B cell (primary cell): ENCODE measurements around the gene BICDL1. TPM values are rescaled to one million over a fixed set of nuclear protein-coding genes. Genes with fewer than 3 reads are reported as not detected.

Experiments
- ATAC-seq: fragments of 200-7000 bp; cut with Tn5 transposase; one replicate; pipeline ENCODE4 v1.10.0; 2021; ENCODE audit warnings: low read depth, mild to moderate bottlenecking, moderate number of reproducible peaks, moderate library complexity
- CTCF ChIA-PET: fragments of 350-600 bp; sonication (Branson Sonifier 250); formaldehyde crosslinking; loops from one replicate; lab custom pipeline; 2021; ENCODE audit warnings: antibody characterized with exemption, inconsistent platforms; lab: Charles Lee
- POLR2A ChIA-PET: fragments of 350-600 bp; sonication (Branson Sonifier 250); formaldehyde crosslinking; loops from one replicate; lab custom pipeline; 2021; ENCODE audit warnings: antibody characterized with exemption; lab: Charles Lee
- DNase-seq: peaks from one replicate; pipeline ENCODE4 v3.0.0; 2013
- H2AFZ ChIP-seq: 2 replicates; pipeline ENCODE4 v1.6.1; 2012; ENCODE audit warnings: mild to moderate bottlenecking, low read depth, low read length; ENCODE audit not compliant: insufficient read depth, poor library complexity, severe bottlenecking
- H3K27ac ChIP-seq, 2 donors: 1 replicate in 1 of 2; 2 replicates in 1 of 2; pipeline ENCODE4 v1.5.1; 2012 to 2013; ENCODE audit warnings: low read length in 2 of 2, mild to moderate bottlenecking in 2 of 2, moderate library complexity in 1 of 2
- H3K27me3 ChIP-seq, 4 experiments: fragments of 200-600 bp in 1 of 4; sonication (generic) in 1 of 4; replicated peaks in 1 of 4; 1 replicate in 2 of 4; 2 replicates in 2 of 4; pipeline versions ENCODE4 v1.6.1 to v1.7.0; 2013 to 2016; ENCODE audit warnings: low read length in 3 of 4, mild to moderate bottlenecking in 2 of 4, mixed read lengths in 1 of 4, moderate library complexity in 1 of 4; ENCODE audit not compliant: insufficient read depth in 4 of 4, control insufficient read depth in 3 of 4; ENCODE audit errors: control extremely low read depth in 1 of 4
- H3K36me3 ChIP-seq, 2 experiments: replicated peaks in 1 of 2; 1 replicate in 1 of 2; 2 replicates in 1 of 2; pipeline versions ENCODE4 v1.6.1 to v1.7.1; 2013; ENCODE audit warnings: low read length in 1 of 2; ENCODE audit not compliant: insufficient read depth in 2 of 2, control insufficient read depth in 1 of 2; ENCODE audit errors: control extremely low read depth in 1 of 2, extremely low read depth in 1 of 2
- H3K4me1 ChIP-seq, 2 donors: fragments of 200-600 bp in 1 of 2; sonication (generic) in 1 of 2; 1 replicate in 1 of 2; 2 replicates in 1 of 2; pipeline versions ENCODE4 v1.5.1 to v1.6.1; 2013 to 2017; ENCODE audit warnings: low read length in 2 of 2; ENCODE audit not compliant: control insufficient read depth in 2 of 2, insufficient read depth in 2 of 2
- H3K4me2 ChIP-seq: replicated peaks from 2 replicates; pipeline ENCODE3; 2012; ENCODE audit warnings: mild to moderate bottlenecking, low read depth, low read length; ENCODE audit not compliant: poor library complexity, severe bottlenecking
- H3K4me3 ChIP-seq, 5 experiments: fragments of 200-600 bp in 1 of 5; sonication (generic) in 1 of 5; 1 replicate in 3 of 5; 2 replicates in 2 of 5; pipeline versions ENCODE4 v1.5.1 to v1.7.0; 2011 to 2016; ENCODE audit warnings: low read length in 4 of 5, mild to moderate bottlenecking in 4 of 5, low read depth in 2 of 5, control low read depth in 1 of 5, moderate library complexity in 1 of 5; ENCODE audit not compliant: insufficient read depth in 1 of 5; ENCODE audit errors: control extremely low read depth in 1 of 5, extremely low read depth in 1 of 5
- H3K79me2 ChIP-seq: fragments of 200-600 bp; sonication (generic); one replicate; pipeline ENCODE4 v1.6.0; 2016; ENCODE audit warnings: low read length; ENCODE audit not compliant: control insufficient read depth, insufficient read depth
- H3K9ac ChIP-seq: fragments of 200-600 bp; sonication (generic); 2 replicates; pipeline ENCODE4 v1.6.1; 2017; ENCODE audit warnings: mild to moderate bottlenecking, low read length, moderate library complexity
- H3K9me3 ChIP-seq, 3 donors: one replicate each; pipeline versions ENCODE4 v1.6.1 to v1.7.1; 2013; ENCODE audit warnings: low read length in 2 of 3; ENCODE audit not compliant: control insufficient read depth in 2 of 3, insufficient read depth in 1 of 3; ENCODE audit errors: control extremely low read depth in 1 of 3
- H4K20me1 ChIP-seq: 2 replicates; pipeline ENCODE4 v1.6.0; 2012; ENCODE audit warnings: mild to moderate bottlenecking, low read length; ENCODE audit not compliant: insufficient read depth, control insufficient read depth, poor library complexity, severe bottlenecking
- H3K27ac Mint-ChIP-seq: one replicate; pipeline ENCODE4 v1.8.0; 2021; ENCODE audit warnings: mixed read lengths
- H3K27me3 Mint-ChIP-seq: one replicate; pipeline ENCODE4 v1.8.0; 2021; ENCODE audit warnings: mixed read lengths
- H3K4me1 Mint-ChIP-seq: one replicate; pipeline ENCODE4 v1.8.0; 2021; ENCODE audit warnings: mixed read lengths
- H3K4me3 Mint-ChIP-seq: one replicate; pipeline ENCODE4 v1.8.0; 2021; ENCODE audit warnings: mixed read lengths
- H3K9me3 Mint-ChIP-seq: one replicate; pipeline ENCODE4 v1.8.0; 2022; ENCODE audit warnings: mixed read lengths; ENCODE audit not compliant: insufficient read depth
- CTCF ChIP-seq: fragments of 200-600 bp; IDR thresholded peaks from one replicate; pipeline ENCODE4 v1.8.0; 2022; ENCODE audit warnings: antibody characterized with exemption, mild to moderate bottlenecking
- EZH2 ChIP-seq: IDR thresholded peaks from 2 replicates; pipeline ENCODE4 v1.6.1; 2012; ENCODE audit warnings: borderline replicate concordance, low read depth, mild to moderate bottlenecking, moderate library complexity, low read length; ENCODE audit not compliant: insufficient read depth, poor library complexity, severe bottlenecking
- WGBS: methylation state at CpG from one replicate; pipeline ENCODE4 v1.1.5; 2013; ENCODE audit warnings: missing lambda C conversion rate; ENCODE audit not compliant: insufficient coverage; 5-methylcytosine and 5-hydroxymethylcytosine counted together
- intact Hi-C: fragments of 100-400 bp; cut with micrococcal nuclease; formaldehyde crosslinking; loops from one replicate; pipeline ENCODE4 v1.10.0; 2022
- polyA plus RNA-seq: library from polyadenylated mRNA; depleted of rRNA; stranded (reverse); fragments of >200 nt; gene quantifications from 2 replicates; pipeline ENCODE4 v1.2.3, GENCODE V29; 2012
- total RNA-seq, 2 donors: library from RNA; stranded (reverse); fragments of 120-200 nt in 1 of 2; gene quantifications; 1 replicate in 1 of 2; 2 replicates in 1 of 2; pipeline versions ENCODE4 v1.2.3 to v1.2.4, GENCODE V29; 2013 to 2022

The BICDL1 gene
- total and polyA plus RNA-seq, 2 donors (not counting 1 experiment from before 2014, with no cell fraction given), result 15.6 to 41.5 TPM

- H3K79me2 ChIP-seq, result no peaks in the 10 kb centered on the region
- intact Hi-C loops, result no loop called here
- Mint-ChIP-seq H3K4me1 (peaks cover 10% of the 10 kb centered on the region), H3K4me3 (no peak overlapping the region), H3K27ac (no peak overlapping the region), H3K27me3 (no peaks in the 10 kb centered on the region), H3K9me3 (no peaks in the 10 kb centered on the region)
- no peaks in the 10 kb centered on the region for H3K4me1 ChIP-seq
- no peak overlapping the region for H3K27ac ChIP-seq
- no peak overlapping the region for H3K4me2 ChIP-seq
- CTCF ChIA-PET, result no interaction called here
- DNase-seq (no peak), ATAC-seq (no peak)
- H3K9me3 ChIP-seq, result peaks cover 2 to 10% (median 4%) of the 10 kb centered on the region in 3 donors
- no peaks in the 10 kb centered on the region for H4K20me1 ChIP-seq
- no peaks in the 10 kb centered on the region for H3K27me3 ChIP-seq
- no peak for TF ChIP-seq CTCF
- no peak for TF ChIP-seq EZH2
- no peak overlapping the region for H3K9ac ChIP-seq
- no peak overlapping the region for H3K4me3 ChIP-seq
- no peak overlapping the region for H2AFZ ChIP-seq
- POLR2A ChIA-PET, result no interaction called here
- no peaks in the 10 kb centered on the region for H3K36me3 ChIP-seq
Observed at GRCh38 chr12:120019197-120019596, 30.2 kb downstream of the BICDL1 start.

- Histone ChIP-seq H3K27ac (no peak overlapping the region), H2AFZ (no peak overlapping the region), H3K4me2 (no peak overlapping the region), H4K20me1 (no peaks in the 10 kb centered on the region), H3K79me2 (no peaks in the 10 kb centered on the region), H3K9ac (no peak overlapping the region), H3K4me3 (no peak overlapping the region), H3K4me1 (no peaks in the 10 kb centered on the region), H3K36me3 (no peaks in the 10 kb centered on the region), H3K27me3 (no peaks in the 10 kb centered on the region), H3K9me3 (peaks cover 2 to 15% (median 6%) of the 10 kb centered on the region in 3 donors)
- ATAC-seq, result no peak
- no peaks in the 10 kb centered on the region for H3K27me3 Mint-ChIP-seq
- DNase-seq, result no peak
- H3K4me1 Mint-ChIP-seq, result peaks cover 5% of the 10 kb centered on the region
- CTCF ChIA-PET, result no interaction called here
- TF ChIP-seq EZH2 (no peak), CTCF (no peak)
- no peak overlapping the region for H3K4me3 Mint-ChIP-seq
- peak overlapping the region; percentile 2 for H3K27ac Mint-ChIP-seq
- POLR2A ChIA-PET, result no interaction called here
- no CpG with 5 or more reads among the region's 5 CpGs for WGBS
- intact Hi-C loops, result no loop called here
- H3K9me3 Mint-ChIP-seq, result no peaks in the 10 kb centered on the region
Observed at GRCh38 chr12:120019938-120020337, 30.9 kb downstream of the BICDL1 start.
